Prostate gland (tissue), 1 donor: ENCODE measurements around the gene RIC8B.

Experiments
- POLR2A ChIP-seq: fragments of 450-650 bp; IDR thresholded peaks from one replicate; pipeline ENCODE4 v1.6.1; 2016; ENCODE audit warnings: antibody characterized with exemption, mild to moderate bottlenecking
- POLR2AphosphoS5 ChIP-seq: sonication (generic); formaldehyde crosslinking; IDR thresholded peaks from one replicate; pipeline ENCODE4 v1.6.1; 2017; ENCODE audit warnings: antibody characterized with exemption

- no peak for TF ChIP-seq POLR2A
- TF ChIP-seq POLR2AphosphoS5, result no peak
Measured at GRCh38 chr12:106886932-106887331, 112.5 kb downstream of the RIC8B start.
